ENCODE data around the gene TULP3.

The TULP3 gene

GRCh38 chr12:2970744-2971143 lies 80.1 kb downstream of the TULP3 start:
- DNase-seq (ENCODE audit: low read depth) = no peak

GRCh38 chr12:2973566-2973965 lies 82.9 kb downstream of the TULP3 start:
- DNase-seq (ENCODE audit: low read depth) = no peak

GRCh38 chr12:2974560-2974971 lies 83.9 kb downstream of the TULP3 start:
- no peak for DNase-seq (ENCODE audit: low read depth)

GRCh38 chr12:2976581-2976996 lies 85.9 kb downstream of the TULP3 start:
- DNase-seq (ENCODE audit: low read depth) = no peak

GRCh38 chr12:2977776-2978175 lies 87.1 kb downstream of the TULP3 start:
- no peak for DNase-seq (ENCODE audit: low read depth)

GRCh38 chr12:2979806-2980205 lies 89.1 kb downstream of the TULP3 start:
- no peak for DNase-seq (ENCODE audit: low read depth)

GRCh38 chr12:2980630-2981029 lies 89.9 kb downstream of the TULP3 start:
- DNase-seq (ENCODE audit: low read depth) = no peak

- no peak for DNase-seq (ENCODE audit: low read depth)
These were observed 91.7 kb downstream of the TULP3 start for GRCh38 chr12:2982361-2982760.

GRCh38 chr12:2984249-2984648 lies 93.6 kb downstream of the TULP3 start:
- DNase-seq (ENCODE audit: low read depth) = no peak

GRCh38 chr12:2984698-2985097 lies 94.0 kb downstream of the TULP3 start:
- no peak for DNase-seq (ENCODE audit: low read depth)

- DNase-seq (ENCODE audit: low read depth) = no peak
These were observed 96.2 kb downstream of the TULP3 start for GRCh38 chr12:2986876-2987275.

GRCh38 chr12:2988494-2988893 lies 97.8 kb downstream of the TULP3 start:
- DNase-seq (ENCODE audit: low read depth) = no peak

All from activated gamma-delta T cell treated with anti-CD3 and anti-CD28 coated beads, Interleukin-2, amount 50 U/mL, for 16 hours (primary cell).